Right forelimb (tissue), 1 donor: Measurements from ENCODE around the gene C1orf159.
A peak's percentile ranks its signal among the peaks of the same experiment; 100 is the strongest.

Experiments used
- DNase-seq: peaks from one replicate; pipeline ENCODE4 v3.0.0-alpha.2; 2018

The C1orf159 gene

DNA sequence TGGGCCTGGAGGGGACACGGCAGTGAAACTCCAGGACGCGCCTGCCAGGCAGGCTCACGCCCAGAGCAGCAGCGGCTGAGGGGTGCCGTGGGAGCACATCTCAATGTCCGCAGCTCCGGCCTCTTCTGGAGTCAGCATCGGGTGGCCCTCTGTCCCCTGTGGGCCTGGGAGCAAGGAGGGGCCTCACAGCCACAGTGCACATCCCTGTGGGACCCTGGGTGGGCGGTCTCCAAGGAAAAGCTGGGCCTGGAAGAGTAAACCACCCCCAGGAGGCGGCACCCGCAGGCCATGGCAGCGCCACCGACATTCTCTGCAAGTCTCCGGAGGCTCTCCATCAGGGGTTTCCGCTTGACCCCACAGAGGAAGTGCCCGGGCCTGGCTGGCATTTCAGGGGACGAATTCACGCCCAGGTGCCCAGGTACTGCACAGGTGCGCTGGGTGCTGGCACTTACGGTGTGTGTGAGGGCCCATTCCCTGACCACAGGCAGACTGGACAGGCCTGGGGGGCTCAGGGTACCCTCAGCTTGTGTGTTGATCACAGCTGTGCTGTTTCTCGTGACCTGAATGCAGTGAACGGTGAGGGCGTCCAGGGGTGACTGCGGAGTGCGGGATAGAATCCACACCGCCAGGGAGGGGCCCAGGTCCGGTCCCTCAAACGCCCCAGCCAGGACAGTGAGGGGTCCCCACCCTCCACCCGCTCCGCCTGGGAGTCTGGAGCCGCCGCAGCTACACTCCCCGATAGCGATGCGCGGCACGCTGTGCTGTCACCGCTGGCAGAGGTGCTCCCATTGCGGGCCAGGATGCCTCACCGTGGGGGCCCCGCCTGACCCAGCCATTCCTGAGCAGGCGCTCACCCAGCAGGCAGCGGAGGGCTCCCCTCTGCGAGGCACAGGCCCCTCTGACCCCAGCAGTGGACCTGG, 25.2 kb downstream of the C1orf159 start:
- no peak for DNase-seq

DNA sequence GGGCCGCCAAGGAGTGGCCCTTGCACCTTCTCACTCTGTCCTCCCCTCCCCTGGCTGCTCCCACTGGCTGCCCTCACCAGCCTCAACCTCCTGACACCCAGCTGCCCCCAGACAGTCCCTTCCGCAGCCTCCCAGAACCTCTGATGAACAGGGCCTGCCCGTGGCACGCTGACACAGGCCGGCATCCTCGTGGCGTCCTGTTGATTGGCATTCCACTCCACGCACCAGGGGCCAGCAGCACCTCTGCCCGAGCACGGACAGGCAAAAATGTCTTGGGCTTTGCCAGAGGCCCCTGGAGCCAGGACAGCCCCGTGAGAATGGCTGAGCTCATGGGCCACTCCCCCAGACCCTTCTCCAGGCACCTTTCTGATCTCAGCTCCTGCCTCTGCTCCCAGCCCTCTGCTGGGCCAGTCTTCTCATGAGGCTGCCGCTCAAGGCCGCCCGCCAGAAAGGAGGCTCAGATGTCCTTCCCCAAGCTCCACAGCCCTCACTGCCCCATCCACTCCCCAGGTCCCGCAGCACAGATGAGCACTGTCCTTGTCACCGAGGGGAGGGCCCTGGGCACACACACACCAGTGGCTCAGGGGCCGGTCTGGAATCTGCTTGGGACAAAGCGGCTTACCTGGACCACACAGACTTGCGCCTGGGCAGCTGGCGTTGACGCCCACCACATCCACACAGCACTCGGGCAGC, 26.0 kb downstream of the C1orf159 start:
- DNase-seq, result no peak

DNA sequence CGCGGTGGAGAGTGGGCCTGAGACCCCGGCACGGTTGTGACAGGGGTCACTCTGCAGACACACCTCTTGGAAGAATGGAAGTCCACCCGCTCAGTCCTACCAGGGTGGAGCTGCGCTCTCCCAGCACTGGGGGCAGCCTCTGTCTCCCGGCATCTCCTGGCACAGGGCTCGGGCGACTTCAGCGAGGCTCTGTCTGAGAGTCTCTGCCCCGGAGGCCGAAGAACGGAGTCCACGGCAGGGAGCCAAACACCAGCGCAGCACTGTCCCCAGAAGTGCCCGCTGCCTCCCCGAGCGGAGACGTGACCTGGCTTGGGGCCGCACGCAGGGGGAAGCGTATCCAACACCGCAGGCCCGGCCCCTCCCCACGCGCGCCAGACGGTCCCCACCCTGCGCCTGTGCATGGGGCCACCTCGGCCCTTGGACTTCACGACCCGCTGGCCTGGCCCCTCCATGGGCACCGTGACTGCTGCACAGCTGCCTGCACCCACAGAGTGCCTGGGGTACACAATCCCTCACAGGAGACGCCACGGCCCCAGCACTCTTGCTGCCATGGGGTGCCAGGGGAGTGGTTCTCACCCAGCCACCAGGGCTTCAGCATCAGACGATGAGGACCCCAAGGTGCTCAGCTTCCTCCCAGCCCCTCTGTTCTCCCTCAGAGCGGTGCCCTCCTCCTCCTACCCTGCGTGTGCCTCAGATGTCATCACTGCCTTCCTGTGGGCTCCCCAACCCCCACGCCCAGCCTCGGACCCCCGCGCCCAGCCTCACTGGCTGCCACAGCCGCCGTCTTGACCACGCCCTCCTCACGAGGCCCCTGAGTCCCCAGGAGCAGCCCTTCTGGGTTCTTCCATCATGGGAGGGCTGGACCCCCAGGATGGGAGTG, 26.8 kb downstream of the C1orf159 start:
- DNase-seq, result no peak

DNA sequence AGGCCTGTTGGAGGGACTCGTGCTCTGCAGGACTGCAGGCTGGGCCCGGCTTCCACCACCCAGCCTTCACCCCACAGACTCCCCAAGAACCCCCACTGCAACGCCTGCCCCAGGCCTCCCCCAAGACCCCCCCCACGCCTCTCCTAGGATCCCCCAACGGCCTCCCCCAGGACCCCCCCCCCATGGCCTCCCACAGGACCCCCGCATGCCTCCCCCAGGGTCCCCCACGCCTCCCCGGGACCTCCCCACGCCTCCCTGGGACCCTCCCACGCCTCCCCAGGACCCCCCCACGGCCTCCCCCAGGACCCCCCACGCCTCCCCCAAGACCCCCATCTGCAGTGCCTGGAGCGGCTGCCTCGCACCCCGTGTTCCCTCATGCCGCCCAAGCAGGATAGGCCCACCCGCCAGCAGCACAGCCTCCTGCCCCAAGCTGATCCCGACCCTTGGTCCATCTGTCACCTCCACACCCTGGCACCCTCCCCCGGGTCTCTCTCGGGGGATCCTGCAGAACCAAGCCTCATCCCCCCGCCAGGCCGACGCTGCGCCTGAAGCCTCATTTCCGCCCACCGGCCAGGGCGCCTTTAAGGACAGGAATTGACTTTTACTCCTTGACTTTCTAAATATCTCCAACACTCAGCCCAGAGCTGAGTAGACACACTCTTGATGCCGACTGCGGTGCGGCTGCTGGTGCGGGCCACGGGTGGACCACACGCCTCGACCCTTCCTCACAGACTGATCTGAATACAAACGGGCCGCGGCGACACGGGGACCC, 27.7 kb downstream of the C1orf159 start:
- DNase-seq, result no peak

DNA sequence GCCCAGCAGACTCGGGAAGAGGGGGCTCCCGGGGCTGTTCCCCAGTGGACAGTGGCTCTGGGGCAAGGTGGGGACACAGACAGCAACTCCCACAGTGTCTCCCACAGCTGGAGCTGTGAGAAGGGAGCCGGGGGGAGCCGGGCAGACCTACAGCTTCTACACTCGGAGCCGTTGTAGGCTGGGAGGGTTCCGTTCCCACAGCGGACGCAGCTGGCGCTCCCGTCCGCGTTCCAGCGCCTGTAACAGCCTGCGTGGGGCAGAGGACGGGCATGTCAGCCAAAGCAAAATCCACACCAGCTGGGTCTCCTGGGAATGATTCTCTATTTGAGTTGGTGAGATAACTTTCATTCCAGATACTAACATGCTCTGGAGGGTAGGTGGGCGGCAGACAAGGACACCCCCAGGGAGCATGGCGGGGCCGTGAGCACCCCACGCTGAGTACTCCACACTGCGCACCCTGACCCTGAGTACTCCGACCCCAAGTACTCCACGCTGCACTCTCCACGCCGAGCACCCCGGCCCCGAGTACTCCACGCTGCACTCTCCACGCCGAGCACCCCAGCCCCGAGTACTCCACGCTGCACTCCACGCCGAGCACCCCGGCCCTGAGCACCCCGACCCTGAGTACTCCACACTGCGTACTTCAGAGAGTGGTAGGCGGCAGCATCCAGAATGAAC, 28.4 kb downstream of the C1orf159 start:
- DNase-seq, result no peak

DNA sequence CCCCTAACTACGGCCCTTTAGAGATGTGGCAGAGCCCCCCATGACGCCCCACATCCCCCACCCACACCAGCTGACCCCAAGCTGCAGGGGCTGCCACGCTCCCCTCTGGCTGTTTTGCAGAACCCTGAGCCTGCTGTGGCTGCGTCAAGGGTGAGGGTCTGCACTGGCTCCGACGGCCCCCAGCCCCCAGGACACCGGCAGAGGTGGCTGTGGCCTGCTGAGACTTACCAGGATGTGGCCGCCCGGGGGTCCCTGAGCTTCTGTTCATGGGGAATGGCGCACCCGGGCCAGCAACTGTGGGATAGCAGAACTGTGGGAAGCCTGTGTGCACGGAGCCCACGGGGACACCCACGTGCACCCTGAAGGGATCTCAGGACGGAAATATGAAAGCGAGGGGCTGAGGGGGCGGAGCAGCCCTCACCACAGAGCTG, 29.0 kb downstream of the C1orf159 start:
- DNase-seq, result no peak

DNA sequence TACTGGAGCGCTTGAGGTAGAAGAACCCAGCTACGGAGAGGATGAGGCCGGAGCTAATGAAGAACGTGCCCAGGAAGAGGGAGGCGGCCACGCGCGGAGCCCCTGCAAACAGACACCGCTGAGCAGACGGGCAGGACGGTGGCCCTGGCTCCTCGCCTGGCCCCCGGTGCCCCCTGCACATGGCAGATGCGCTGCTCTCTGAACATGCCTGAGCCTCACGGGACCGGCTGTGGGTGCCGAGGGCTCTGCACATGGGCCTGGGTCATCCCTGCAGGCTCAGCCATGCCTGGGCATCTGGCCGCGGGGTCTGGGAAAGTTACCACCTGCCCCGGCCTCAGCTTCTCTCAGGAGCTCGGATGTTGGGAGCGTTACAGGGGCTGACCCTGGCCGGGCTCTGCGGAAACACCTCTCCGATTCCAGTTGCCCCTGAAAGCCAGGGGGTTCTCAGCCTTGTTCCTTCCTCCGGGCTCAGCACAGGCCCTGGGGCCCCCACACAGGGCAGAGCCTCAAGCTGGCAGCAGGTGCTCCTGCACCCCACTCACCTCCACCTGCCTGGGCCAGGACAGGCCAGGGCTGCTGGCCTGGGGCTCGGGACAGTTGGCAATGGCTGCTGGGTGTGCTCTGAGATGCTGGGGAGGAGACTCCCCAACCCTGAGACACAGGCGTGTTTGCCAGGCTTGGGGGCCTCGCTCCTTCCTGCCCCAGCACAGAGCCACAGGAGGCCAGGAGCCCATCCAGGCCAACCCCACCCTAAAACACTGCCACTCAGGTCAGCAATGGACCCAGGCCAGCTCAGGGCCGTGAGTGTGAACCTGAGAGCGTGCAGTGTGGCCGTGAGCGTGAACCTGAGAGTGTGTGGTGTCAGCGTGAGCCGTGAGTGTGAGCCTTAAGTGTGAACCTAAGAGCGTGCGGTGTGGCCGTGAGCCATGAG, 29.7 kb downstream of the C1orf159 start:
- DNase-seq, result no peak

DNA sequence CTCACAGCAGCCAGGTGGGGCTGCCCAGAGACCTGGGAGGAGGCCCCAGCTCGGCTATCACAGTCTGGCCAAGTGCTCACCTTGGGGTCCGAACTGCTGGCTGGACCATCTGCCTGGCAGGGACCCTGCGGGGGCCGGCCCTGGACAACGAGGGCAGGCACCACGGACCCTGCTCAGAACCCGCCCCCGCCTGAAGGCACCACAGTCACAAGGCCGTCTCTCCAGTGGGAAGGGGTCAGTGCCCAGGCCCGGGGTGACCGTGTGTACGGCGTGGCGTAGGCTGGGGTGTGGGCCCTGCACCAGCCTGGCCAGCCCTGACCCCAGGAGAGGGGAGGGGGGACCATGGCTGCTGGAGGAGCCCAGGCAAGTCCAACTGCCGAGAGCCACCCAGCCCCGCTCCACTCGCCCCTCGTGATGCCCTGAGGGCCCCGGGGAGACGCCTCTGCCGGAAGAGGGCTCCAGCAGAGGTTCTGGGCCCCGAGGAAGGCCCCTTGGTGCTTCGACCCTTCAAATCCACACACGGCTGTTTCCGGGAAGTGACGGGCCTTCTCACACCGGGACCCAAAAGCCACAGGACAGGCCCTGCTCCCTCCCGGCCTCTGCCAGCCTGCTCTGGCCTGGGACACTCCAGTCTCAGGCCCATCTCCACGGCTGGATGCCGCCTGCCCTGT, 30.6 kb downstream of the C1orf159 start:
- DNase-seq, result no peak

DNA sequence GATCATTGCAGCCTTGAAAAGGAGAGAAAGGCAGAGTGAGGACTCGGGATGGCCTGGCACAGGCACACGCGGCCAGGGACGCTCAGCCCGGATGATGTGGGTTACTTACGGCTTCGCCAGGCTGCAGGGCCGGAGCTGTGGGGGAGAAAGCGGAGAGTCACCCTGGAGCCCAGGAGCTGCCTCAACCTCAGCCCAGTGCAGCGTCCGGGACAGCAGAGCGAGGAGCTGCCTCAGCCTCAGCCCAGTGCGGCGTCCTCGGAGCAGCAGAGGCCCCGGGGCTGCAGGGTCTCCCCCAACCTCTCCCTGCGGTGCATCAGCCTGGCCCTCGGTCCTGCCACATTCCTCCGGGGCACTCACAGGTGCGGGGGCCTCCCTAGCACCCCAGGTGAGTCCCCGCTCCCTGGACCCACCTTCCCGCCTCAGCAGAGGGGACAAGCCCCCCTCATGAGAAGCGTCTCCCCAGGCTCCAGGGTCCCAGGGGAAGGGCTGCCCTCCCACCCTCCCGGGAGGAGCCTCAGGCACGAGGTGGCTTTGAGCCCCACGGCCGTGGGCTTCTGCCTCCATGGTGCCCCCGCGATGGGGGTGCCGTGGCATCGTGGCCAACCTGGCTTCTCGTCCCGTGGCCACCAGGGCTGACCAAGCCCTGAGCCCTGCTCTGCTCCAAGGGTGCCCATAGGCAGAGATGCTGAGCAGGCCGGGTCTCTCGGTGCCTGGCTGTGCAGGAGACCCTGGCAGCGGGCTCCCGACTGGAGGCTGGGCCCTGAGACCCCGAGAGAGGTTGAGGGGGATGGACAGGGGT, 31.3 kb downstream of the C1orf159 start:
- no peak for DNase-seq

DNA sequence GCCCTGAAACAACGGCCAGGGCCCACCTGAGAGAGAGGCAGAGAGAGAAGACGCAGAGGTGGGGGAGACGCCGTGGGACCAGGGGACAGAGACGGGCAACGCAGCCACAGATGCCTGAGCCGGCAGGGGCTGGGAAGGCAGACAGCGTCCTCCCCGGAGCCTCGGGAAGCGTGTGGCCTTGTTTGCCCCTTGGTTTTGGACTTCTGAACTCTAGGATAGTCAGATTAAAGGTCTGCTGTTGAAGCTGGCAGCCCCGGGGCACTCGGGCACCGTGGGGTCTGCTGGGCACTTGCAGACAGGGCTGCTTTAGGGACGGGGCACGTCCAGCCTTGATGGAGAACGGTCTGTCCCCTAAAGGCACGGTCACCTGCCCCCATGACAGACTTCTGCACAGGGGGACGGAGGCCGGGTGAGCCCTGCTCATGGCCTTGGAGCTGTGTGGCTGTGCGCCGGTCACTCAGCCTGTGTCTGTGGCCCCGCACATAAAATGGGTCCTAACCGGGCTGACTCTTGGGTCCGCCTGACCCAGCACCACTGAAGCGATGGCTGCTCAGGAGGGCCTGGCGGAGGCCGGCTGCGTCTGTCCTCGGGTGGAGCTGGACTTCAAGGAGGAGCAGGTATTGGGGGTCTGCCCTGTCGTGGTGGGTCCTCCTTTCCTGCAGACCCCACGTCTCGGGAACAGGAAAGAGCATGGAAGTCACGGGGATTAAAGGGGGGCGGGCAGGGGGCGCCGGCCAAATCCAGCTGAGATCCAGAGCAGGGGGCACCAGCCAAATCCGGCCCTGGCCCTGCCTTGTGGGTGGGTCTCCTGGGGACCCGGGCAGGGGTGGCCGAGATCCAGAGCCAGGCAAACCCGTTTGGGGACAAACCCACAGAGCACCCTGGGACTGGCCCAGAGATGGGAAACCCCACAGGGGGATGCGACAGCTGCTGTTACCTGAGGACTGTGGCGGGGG, 32.2 kb downstream of the C1orf159 start:
- peak; percentile 44 for DNase-seq

DNA sequence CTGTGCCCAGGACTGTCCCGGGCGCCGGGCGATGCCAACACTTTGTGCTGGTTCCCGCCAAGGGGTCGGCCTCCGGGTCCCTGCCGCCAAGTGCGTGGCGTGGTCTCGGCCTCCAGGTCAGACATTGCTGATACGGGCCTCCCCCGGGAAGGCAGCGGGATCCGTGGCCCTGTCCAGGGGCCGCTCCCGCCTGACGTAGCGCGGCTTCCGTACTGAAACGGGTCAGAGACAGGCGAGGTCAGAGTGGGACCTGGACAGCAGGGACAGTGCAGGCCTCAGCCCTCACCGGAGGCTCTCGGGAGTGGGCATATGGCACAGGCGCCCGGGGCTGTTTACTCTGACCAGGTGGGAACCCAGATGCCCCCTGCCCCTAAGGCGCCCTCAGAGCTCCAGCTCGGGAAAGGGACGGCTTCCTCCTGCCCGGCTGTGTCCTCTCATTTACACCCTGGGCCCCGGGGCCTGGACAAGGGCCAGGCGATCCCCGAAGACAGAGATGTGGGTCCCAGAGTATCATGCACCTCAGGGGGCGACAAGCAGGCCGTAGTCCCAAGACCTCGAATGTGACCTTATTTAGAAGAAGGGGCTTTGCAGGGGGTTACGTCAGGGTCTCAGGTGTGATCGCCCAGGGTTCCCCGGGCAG, 33.0 kb downstream of the C1orf159 start:
- peak; percentile 43 for DNase-seq

DNA sequence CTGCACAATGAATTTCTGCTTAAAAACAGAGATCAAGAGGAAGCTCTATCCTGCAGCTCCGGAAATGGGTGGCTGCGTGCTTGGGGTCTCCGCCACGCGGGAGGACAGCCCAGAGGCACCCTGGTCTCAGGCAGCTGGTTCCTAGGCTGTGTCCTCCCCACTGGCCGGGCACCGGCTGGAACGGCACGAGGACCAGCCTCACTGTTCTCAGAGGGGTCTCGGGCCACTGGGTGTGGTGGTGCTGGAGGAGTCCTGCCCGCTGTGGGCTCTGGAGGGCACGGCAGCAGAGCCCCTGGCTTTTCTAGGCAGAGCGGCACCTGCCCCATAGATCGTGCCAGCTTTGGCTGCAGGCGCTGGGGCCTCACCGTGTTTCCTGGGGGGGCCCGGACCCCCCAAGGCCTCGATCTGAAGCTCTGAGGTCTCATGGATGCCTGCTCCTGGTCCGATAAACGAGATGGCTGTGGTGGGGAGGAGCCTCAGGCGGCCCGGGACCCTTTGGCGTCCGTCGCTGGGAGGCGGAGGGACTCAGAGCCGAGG, 33.6 kb downstream of the C1orf159 start:
- DNase-seq, result no peak

DNA sequence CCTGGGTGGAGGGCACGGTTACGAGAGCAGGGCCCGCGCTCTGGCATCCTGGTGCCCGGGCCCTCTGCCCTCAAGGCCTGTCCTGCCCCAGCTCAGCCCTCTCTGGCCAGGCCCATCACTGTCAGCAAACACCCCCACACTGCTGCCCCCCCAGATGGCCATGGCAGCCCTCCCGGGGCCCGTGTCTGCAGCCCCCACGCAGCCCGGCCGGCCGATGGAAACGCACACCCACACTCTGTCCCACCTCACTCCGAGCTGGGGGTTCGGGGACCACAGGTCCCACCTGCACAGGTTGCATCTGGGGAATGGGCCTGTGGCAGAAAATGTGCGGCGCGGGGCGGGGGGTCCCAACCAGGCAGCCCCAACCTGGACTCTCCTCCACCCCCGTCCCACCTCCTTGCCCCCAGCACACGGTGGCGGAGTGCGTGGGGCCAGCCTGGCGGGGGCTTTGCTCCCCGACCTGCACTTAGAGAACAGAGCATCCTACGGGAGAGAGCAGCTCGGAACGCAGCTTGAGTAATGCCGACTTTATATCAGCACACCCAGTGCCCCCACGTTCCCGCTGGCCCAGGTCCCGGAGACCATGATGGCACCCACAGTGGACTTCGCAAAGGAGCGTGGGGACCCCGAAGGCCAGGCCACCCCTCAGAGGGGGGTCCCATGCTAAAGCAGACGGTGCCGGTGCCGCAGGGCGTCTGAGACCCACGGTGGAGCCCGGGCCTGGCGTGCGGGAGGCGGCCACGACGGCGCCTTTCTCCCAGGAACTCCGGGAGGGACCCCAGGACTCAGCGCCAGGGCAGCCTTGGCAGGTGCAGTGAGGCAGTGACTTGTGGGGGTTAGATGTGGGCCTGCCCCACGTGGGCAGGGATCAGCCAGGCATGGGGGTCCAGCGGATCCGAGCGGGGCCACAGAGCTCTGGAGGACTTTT, 34.3 kb downstream of the C1orf159 start:
- peak; percentile 43 for DNase-seq

DNA sequence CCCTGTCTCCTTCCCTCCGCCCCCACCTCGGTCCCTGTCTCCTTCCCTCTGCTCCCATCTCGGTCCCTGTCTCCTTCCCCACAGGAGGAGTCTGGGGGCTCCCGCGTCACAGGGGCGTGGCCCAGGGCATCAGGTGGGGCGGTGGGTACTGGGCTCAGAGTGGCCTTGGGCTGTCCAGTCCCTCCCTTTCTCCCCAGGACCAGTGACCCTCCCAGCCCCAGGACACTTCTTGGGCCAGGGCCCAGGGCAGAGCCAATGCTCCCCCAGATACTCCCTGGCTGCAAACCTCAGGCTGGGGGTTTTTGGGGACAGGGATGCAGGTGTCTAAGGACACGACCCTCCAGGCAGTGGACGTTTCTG, 35.0 kb downstream of the C1orf159 start:
- DNase-seq, result no peak

DNA sequence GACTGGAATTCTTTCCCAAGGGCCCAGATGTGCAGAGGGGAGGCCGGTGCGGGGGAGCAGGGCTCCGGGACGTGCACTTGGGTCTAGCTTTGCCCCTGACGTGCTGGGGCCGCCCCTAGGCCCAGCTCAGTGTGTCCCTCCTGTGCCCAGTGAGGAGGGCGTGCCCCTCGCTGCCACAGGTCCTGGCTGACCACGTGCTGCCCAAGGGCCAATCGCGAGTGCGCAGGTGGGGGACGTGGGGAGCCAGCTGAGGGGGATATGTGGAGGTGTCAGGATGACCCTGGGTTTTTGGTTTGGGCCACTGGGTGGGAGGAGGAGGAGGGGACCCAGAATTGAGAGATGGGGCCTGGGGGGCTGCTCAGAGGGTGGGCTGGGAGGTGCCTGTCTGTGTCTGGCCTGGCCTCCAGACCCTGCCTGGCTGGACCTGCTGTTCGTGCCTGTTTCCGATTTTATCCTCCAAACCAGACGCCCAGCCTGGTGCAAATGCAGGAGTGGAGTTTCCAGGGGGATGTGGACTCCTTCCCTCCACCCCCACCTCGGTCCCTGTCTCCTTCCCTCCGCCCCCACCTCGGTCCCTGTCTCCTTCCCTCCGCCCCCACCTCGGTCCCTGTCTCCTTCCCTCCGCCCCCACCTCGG, 35.6 kb downstream of the C1orf159 start:
- peak; percentile 87 for DNase-seq
